B cell (primary cell): ENCODE results near the gene LCOR.

Experiments
- CTCF ChIP-seq: fragments of 200-600 bp; IDR thresholded peaks from one replicate; pipeline ENCODE4 v1.8.0; 2022; ENCODE audit warnings: antibody characterized with exemption, mild to moderate bottlenecking
- EZH2 ChIP-seq: IDR thresholded peaks from 2 replicates; pipeline ENCODE4 v1.6.1; 2012; ENCODE audit warnings: borderline replicate concordance, low read depth, mild to moderate bottlenecking, moderate library complexity, low read length; ENCODE audit not compliant: insufficient read depth, poor library complexity, severe bottlenecking

GRCh38 chr10:96828609-96829008 is 3.5 kb upstream of the LCOR start:
- no peak for TF ChIP-seq CTCF
- TF ChIP-seq EZH2: no peak
